ENCODE data around the gene GTF2H1.
"Not testable (repeated sequence)": the region's sequence is repeated elsewhere in the genome, so short reads cannot be mapped to it uniquely, and the experiment has no call there.

GTF2H1 gene

GRCh38 chr11:18315893-18316292, 6.5 kb upstream of the GTF2H1 start:
- DNase-seq (ENCODE audit: low read depth) = no peak
- H3K4me3 ChIP-seq (ENCODE audit: low read depth, low read length) = no peak overlapping the region

- no peak for DNase-seq (ENCODE audit: low read depth)
- H3K4me3 ChIP-seq (ENCODE audit: low read depth, low read length) = no peak overlapping the region
Measured at GRCh38 chr11:18317551-18317950, 4.8 kb upstream of the GTF2H1 start.

- no peak overlapping the region for H3K4me3 ChIP-seq (ENCODE audit: low read depth, low read length)
- DNase-seq (ENCODE audit: low read depth) = no peak
Measured at GRCh38 chr11:18319914-18320313, 2.5 kb upstream of the GTF2H1 start.

- no peak for DNase-seq (ENCODE audit: low read depth)
- peak overlapping the region; percentile 5 for H3K4me3 ChIP-seq (ENCODE audit: low read depth, low read length)
Measured at GRCh38 chr11:18320617-18321016, 1.8 kb upstream of the GTF2H1 start.

GRCh38 chr11:18321578-18321968, 794 bp upstream of the GTF2H1 start:
- no peak for DNase-seq (ENCODE audit: low read depth)
- peak overlapping the region; percentile 96 for H3K4me3 ChIP-seq (ENCODE audit: low read depth, low read length)

- H3K4me3 ChIP-seq (ENCODE audit: low read depth, low read length) = peak overlapping the region; percentile 96
- no peak for DNase-seq (ENCODE audit: low read depth)
Measured at GRCh38 chr11:18322818-18323570, 627 bp downstream of the GTF2H1 start.

GRCh38 chr11:18323881-18324280, 1.5 kb downstream of the GTF2H1 start:
- H3K4me3 ChIP-seq (ENCODE audit: low read depth, low read length); DNase-seq (ENCODE audit: low read depth): not testable (repeated sequence)

GRCh38 chr11:18324381-18324780, 2.0 kb downstream of the GTF2H1 start:
- H3K4me3 ChIP-seq (ENCODE audit: low read depth, low read length) = no peak overlapping the region
- no peak for DNase-seq (ENCODE audit: low read depth)

- H3K4me3 ChIP-seq (ENCODE audit: low read depth, low read length) = no peak overlapping the region
- no peak for DNase-seq (ENCODE audit: low read depth)
Measured at GRCh38 chr11:18329196-18329870, 7.0 kb downstream of the GTF2H1 start.

GRCh38 chr11:18330921-18331320, 8.6 kb downstream of the GTF2H1 start:
- DNase-seq (ENCODE audit: low read depth) = no peak
- H3K4me3 ChIP-seq (ENCODE audit: low read depth, low read length) = no peak overlapping the region

- no peak overlapping the region for H3K4me3 ChIP-seq (ENCODE audit: low read depth, low read length)
- DNase-seq (ENCODE audit: low read depth) = no peak
Measured at GRCh38 chr11:18332302-18332701, 9.9 kb downstream of the GTF2H1 start.

- DNase-seq (ENCODE audit: low read depth) = no peak
- no peak overlapping the region for H3K4me3 ChIP-seq (ENCODE audit: low read depth, low read length)
Measured at GRCh38 chr11:18332891-18333290, 10.5 kb downstream of the GTF2H1 start.

- peak; percentile 36 for DNase-seq (ENCODE audit: low read depth)
- no peak overlapping the region for H3K4me3 ChIP-seq (ENCODE audit: low read depth, low read length)
Measured at GRCh38 chr11:18347471-18348125, 25.2 kb downstream of the GTF2H1 start.

GRCh38 chr11:18352581-18352980, 30.2 kb downstream of the GTF2H1 start:
- no peak overlapping the region for H3K4me3 ChIP-seq (ENCODE audit: low read depth, low read length)
- DNase-seq (ENCODE audit: low read depth) = no peak

GRCh38 chr11:18358646-18359045, 36.3 kb downstream of the GTF2H1 start:
- DNase-seq (ENCODE audit: low read depth) = no peak
- H3K4me3 ChIP-seq (ENCODE audit: low read depth, low read length) = no peak overlapping the region

GRCh38 chr11:18361154-18361553, 38.8 kb downstream of the GTF2H1 start:
- no peak for DNase-seq (ENCODE audit: low read depth)
- H3K4me3 ChIP-seq (ENCODE audit: low read depth, low read length) = no peak overlapping the region

- DNase-seq (ENCODE audit: low read depth) = no peak
- H3K4me3 ChIP-seq (ENCODE audit: low read depth, low read length) = no peak overlapping the region
Measured at GRCh38 chr11:18364495-18365073, 42.2 kb downstream of the GTF2H1 start.

GRCh38 chr11:18365741-18366140, 43.4 kb downstream of the GTF2H1 start:
- H3K4me3 ChIP-seq (ENCODE audit: low read depth, low read length) = no peak overlapping the region
- DNase-seq (ENCODE audit: low read depth) = no peak

GRCh38 chr11:18366286-18366685, 43.9 kb downstream of the GTF2H1 start:
- H3K4me3 ChIP-seq (ENCODE audit: low read depth, low read length) = no peak overlapping the region
- DNase-seq (ENCODE audit: low read depth) = no peak

GRCh38 chr11:18367431-18367830, 45.1 kb downstream of the GTF2H1 start:
- DNase-seq (ENCODE audit: low read depth) = peak; percentile 6
- no peak overlapping the region for H3K4me3 ChIP-seq (ENCODE audit: low read depth, low read length)
